ENCODE data around the gene RBPMS2.

Gene RBPMS2

DNA sequence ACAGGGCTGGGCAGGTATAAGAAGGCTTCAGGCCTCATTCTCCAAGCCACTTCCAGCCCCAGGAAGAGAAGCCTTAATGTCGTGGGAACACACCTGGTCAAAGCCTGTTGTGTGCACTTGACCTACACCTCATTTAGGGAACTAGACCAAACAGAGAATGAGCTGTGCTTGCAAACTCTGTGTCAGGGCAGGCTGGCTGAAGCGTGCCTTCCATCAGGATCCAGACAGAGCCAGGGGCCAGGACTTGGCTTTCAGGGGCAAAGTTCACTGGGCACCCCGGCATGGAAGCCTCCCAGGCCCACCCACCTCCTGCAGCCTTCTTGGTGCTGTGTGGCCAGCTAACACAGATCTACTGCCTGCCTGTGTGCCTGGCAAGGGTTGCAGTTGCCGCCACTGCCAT, 11.5 kb downstream of the RBPMS2 start:
- no peak for DNase-seq (ENCODE audit: low read depth in 2 of 2)
- TF ChIP-seq, protein P1, sequence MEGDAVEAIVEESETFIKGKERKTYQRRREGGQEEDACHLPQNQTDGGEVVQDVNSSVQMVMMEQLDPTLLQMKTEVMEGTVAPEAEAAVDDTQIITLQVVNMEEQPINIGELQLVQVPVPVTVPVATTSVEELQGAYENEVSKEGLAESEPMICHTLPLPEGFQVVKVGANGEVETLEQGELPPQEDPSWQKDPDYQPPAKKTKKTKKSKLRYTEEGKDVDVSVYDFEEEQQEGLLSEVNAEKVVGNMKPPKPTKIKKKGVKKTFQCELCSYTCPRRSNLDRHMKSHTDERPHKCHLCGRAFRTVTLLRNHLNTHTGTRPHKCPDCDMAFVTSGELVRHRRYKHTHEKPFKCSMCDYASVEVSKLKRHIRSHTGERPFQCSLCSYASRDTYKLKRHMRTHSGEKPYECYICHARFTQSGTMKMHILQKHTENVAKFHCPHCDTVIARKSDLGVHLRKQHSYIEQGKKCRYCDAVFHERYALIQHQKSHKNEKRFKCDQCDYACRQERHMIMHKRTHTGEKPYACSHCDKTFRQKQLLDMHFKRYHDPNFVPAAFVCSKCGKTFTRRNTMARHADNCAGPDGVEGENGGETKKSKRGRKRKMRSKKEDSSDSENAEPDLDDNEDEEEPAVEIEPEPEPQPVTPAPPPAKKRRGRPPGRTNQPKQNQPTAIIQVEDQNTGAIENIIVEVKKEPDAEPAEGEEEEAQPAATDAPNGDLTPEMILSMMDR (IDR thresholded peaks at IDR 0.05; ENCODE audit: low read depth, low read length), result no peak
- no peak overlapping the region for H3K4me3 ChIP-seq (replicated peaks in 1 of 2; ENCODE audit: low read depth in 2 of 2, low read length in 2 of 2)

DNA sequence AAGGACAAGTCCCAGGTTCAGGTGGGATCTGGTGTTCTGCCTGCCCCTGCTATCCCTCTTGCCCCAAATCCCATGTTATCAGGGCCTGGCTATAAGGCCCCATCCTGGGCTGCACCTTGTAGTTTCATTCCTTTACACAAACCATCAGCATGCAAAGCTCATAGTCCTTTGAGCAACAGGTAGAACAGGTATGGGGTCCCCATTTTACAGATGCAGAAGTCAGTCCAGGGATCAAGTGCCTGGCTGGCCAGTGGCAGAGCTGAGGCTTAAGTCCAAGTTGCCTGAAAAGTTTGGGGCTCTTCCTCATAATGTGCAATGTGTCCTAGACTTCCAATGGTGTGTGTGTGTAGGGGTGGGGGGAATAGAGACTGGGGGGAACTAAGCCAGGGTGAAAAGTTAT, 11.9 kb downstream of the RBPMS2 start:
- DNase-seq (ENCODE audit: low read depth in 2 of 2), result no peak
- TF ChIP-seq, protein P1 (IDR thresholded peaks at IDR 0.05; ENCODE audit: low read depth, low read length), result no peak

DNA sequence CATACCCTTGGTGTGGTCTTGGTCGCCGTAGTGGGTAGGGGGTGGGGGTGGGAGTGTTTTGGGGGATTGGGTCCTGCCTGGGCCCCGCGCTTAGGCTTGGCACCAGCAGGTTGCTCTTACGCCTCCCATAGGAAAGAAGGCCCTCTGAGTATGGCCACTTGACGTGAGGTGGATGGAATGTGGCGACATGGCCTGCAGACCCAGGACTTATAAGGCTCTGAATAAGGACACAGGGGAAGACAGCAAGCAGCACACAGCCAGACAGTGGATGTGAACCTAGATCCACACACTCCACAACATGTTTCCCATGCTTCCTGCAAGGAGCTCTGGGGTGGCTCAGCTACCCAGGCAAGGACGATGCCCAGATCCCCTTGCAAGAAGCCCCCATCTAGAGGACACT, 12.4 kb downstream of the RBPMS2 start:
- TF ChIP-seq, protein P1 (IDR thresholded peaks at IDR 0.05; ENCODE audit: low read depth, low read length), result no peak
- no peak for DNase-seq (ENCODE audit: low read depth in 2 of 2)
- no peak overlapping the region for H3K4me3 ChIP-seq (replicated peaks in 1 of 2; ENCODE audit: low read depth in 2 of 2, low read length in 2 of 2)

More for the DNA sequence above, 11.9 kb downstream of the RBPMS2 start:
- H3K4me3 ChIP-seq (replicated peaks in 1 of 2; ENCODE audit: low read depth in 2 of 2, low read length in 2 of 2), result no peak overlapping the region

DNA sequence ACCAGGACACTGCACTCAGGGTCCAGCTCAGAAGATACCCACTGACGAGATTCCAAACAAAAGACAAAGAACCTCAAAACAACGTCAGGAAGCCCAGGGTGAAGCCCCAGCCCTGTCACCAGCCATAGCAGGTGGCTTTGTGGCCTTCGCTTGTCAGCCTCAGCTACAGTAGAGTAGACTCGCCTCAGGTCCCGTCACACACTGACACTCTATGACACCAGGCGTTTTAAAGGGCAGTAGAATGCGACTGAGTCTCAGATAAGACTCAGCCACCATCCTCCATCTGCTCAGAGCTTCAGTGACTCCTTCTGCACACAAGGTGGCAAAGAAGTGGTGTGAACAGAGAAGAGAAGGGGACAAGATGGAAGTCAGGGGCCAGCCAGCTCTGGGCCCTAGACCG, 12.8 kb downstream of the RBPMS2 start:
- TF ChIP-seq, protein P1 (IDR thresholded peaks at IDR 0.05; ENCODE audit: low read depth, low read length), result no peak
- no peak for DNase-seq (ENCODE audit: low read depth in 2 of 2)
- no peak overlapping the region for H3K4me3 ChIP-seq (replicated peaks in 1 of 2; ENCODE audit: low read depth in 2 of 2, low read length in 2 of 2)

DNA sequence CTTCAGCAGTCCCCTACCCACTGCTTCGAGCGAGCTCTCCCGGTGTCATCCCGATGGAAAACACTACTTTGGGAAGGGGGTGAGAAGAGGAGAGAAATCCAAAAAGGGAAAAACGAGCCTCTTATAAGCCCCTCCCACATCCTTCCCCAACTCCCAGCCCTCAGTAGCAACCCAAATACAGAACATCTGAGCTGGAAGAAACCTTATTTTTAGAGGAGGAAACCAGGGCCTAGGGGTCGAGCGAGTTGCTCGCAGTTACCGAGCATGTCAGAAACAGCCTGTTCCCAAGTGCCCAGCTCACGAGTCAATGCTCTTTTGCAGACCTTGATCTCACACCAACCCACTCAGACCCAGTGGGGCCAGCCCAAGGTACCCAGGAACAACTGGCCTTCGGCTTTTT, 14.2 kb downstream of the RBPMS2 start:
- no peak for DNase-seq (ENCODE audit: low read depth in 2 of 2)
- TF ChIP-seq, protein P1 (IDR thresholded peaks at IDR 0.05; ENCODE audit: low read depth, low read length), result no peak
- no peak overlapping the region for H3K4me3 ChIP-seq (replicated peaks in 1 of 2; ENCODE audit: low read depth in 2 of 2, low read length in 2 of 2)

DNA sequence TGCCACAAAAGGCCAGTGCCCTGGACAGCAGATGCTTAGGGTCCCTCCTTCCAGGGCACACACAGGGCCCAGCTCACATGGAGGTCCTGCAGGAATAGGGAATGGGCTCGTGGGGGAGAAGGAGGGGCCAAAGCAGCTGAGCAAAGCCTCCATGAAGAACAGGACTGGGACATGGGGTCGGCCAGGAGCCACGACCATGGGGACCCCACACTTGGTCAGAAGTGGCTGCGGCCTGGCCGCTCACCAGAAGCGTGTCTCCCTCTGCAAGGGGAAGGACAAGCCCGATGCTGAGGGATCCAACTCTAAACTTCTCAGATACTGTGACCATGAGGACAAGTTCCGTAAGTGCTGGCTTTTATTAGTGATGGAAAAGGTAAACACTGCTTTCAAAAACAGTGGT, 15.3 kb downstream of the RBPMS2 start:
- DNase-seq (ENCODE audit: low read depth in 2 of 2), result no peak

More for the DNA sequence above, 15.3 kb downstream of the RBPMS2 start:
- no peak overlapping the region for H3K4me3 ChIP-seq (replicated peaks in 1 of 2; ENCODE audit: low read depth in 2 of 2, low read length in 2 of 2)
- TF ChIP-seq, protein P1 (IDR thresholded peaks at IDR 0.05; ENCODE audit: low read depth, low read length), result no peak

All from cardiac fibroblast (primary cell).